Motor neuron (in vitro differentiated cells): ENCODE measurements around the gene FBXO36. TPM values are rescaled to one million over a fixed set of nuclear protein-coding genes. Genes with fewer than 3 reads are reported as not detected.
"Not testable (repeated sequence)": the region's sequence is repeated elsewhere in the genome, so short reads cannot be mapped to it uniquely, and the experiment has no call there.

Experiments
- ATAC-seq, 8 experiments: fragments of 200-7000 bp; cut with Tn5 transposase; replicated peaks in 6 of 8; 2 replicates each; pipeline ENCODE4 v1.8.0; 2021; ENCODE audit warnings: mild to moderate bottlenecking in 8 of 8, moderate library complexity in 8 of 8
- H3K27ac ChIP-seq, 2 donors: fragments of 250-450 bp; sonication (Bioruptor Pico); 2 replicates each; pipeline ENCODE4 v1.9.0; 2021; ENCODE audit warnings: antibody characterized with exemption in 2 of 2, mild to moderate bottlenecking in 2 of 2, moderate library complexity in 1 of 2
- H3K4me1 ChIP-seq, 2 donors: fragments of 250-450 bp; sonication (Bioruptor Pico); replicated peaks in 1 of 2; 2 replicates each; pipeline ENCODE4 v1.6.1; 2021; ENCODE audit warnings: antibody characterized with exemption in 2 of 2, mild to moderate bottlenecking in 2 of 2, moderate library complexity in 1 of 2
- H3K4me3 ChIP-seq, 5 donors: fragments of 250-450 bp; sonication (Bioruptor Pico); 2 replicates each; pipeline ENCODE4 v1.9.0; 2021; ENCODE audit warnings: antibody characterized with exemption in 5 of 5, mild to moderate bottlenecking in 5 of 5, moderate library complexity in 4 of 5
- WGBS, 10 experiments: fragments of 450-650 bp; shearing (Covaris generic); methylation state at CpG; one replicate each; pipeline ENCODE4 v1.0.0; 2022; 5-methylcytosine and 5-hydroxymethylcytosine counted together
- in situ Hi-C, 9 experiments: fragments of 400-800 bp; cut with MboI; loops; one replicate each; pipeline ENCODE4 v1.15.0; 2021; ENCODE audit warnings: low sequenced_read_pairs in 9 of 9, low pct_unique_long_range_greater_than_20kb in 2 of 9; ENCODE audit not compliant: unreplicated experiment in 9 of 9
- total RNA-seq, 8 experiments: library from RNA; unstranded; fragments of 300-600 nt; gene quantifications; 2 replicates each; pipeline versions ENCODE4 v1.2.3 to v1.2.4, GENCODE V29; 2022

The FBXO36 gene
- total RNA-seq, 8 experiments from 2014 or later: 2.3 to 13.8 (median 4.1) TPM

- in situ Hi-C loops: no loop called here
- H3K4me3 ChIP-seq: no peak overlapping the region
- ATAC-seq: no peak
- H3K27ac ChIP-seq: no peak overlapping the region
- H3K4me1 ChIP-seq: peaks cover 0 to 3% of the 10 kb centered on the region in 2 donors
- 83 to 100% (median 100%) methylated on average over 1 to 3 of the region's 3 CpGs; no CpG with 5 or more reads in 1 of the 10 experiments for WGBS, 10 experiments
Observed at GRCh38 chr2:229899604-229900003, 22.7 kb upstream of the FBXO36 start.

GRCh38 chr2:229900012-229900411, 22.3 kb upstream of the FBXO36 start:
- Histone ChIP-seq H3K4me1 (peaks cover 0 to 3% of the 10 kb centered on the region in 2 donors), H3K4me3 (no peak overlapping the region), H3K27ac (no peak overlapping the region)
- ATAC-seq: no peak
- WGBS, 10 experiments: 83 to 100% (median 96%) methylated on average over 2 to 3 of the region's 3 CpGs; no CpG with 5 or more reads in 2 of the 10 experiments
- in situ Hi-C loops: no loop called here

GRCh38 chr2:229900514-229900913, 21.8 kb upstream of the FBXO36 start:
- H3K4me1 ChIP-seq, H3K27ac ChIP-seq, ATAC-seq, in situ Hi-C loops, H3K4me3 ChIP-seq: not testable (repeated sequence)
- 91 to 100% (median 96%) methylated on average over 2 to 9 of the region's 9 CpGs; no CpG with 5 or more reads in 3 of the 10 experiments for WGBS, 10 experiments

- ATAC-seq: peak in 4 of 8 experiments; percentile 20 to 92 (median 68)
- in situ Hi-C loops: no loop called here
Observed at GRCh38 chr2:229901819-229902218, 20.5 kb upstream of the FBXO36 start.

GRCh38 chr2:229903037-229903436, 19.3 kb upstream of the FBXO36 start:
- in situ Hi-C loops: no loop called here
- Histone ChIP-seq H3K4me1 (peaks cover 0 to 3% of the 10 kb centered on the region in 2 donors), H3K4me3 (no peak overlapping the region), H3K27ac (no peak overlapping the region)
- 13 to 100% (median 67%) methylated on average over 1 to 3 of the region's 3 CpGs; no CpG with 5 or more reads in 1 of the 10 experiments for WGBS, 10 experiments
- peak in 2 of 8 experiments; percentile 57 to 90 for ATAC-seq

More at GRCh38 chr2:229901819-229902218, 20.5 kb upstream of the FBXO36 start:
- 46 to 100% (median 100%) methylated on average over 1 to 3 of the region's 3 CpGs; no CpG with 5 or more reads in 1 of the 10 experiments for WGBS, 10 experiments
- peaks cover 0 to 3% of the 10 kb centered on the region in 2 donors for H3K4me1 ChIP-seq
- H3K4me3 ChIP-seq: no peak overlapping the region
- H3K27ac ChIP-seq: no peak overlapping the region

GRCh38 chr2:229905601-229906000, 16.7 kb upstream of the FBXO36 start:
- no peak overlapping the region for H3K4me3 ChIP-seq
- H3K27ac ChIP-seq: no peak overlapping the region
- ATAC-seq: peak in 1 of 8 experiments; percentile 36
- WGBS, 10 experiments: 50 to 100% (median 86%) methylated on average over 1 to 2 of the region's 2 CpGs; no CpG with 5 or more reads in 1 of the 10 experiments
- H3K4me1 ChIP-seq: peaks cover 0 to 3% of the 10 kb centered on the region in 2 donors
- in situ Hi-C loops: no loop called here

GRCh38 chr2:229909090-229909489, 13.2 kb upstream of the FBXO36 start:
- no peak for ATAC-seq
- H3K4me1 ChIP-seq: peaks cover 0 to 5% of the 10 kb centered on the region in 2 donors
- in situ Hi-C loops: no loop called here
- H3K27ac ChIP-seq: no peak overlapping the region
- WGBS, 10 experiments: 84 to 100% (median 100%) methylated on average over 1 to 2 of the region's 2 CpGs; no CpG with 5 or more reads in 2 of the 10 experiments
- no peak overlapping the region for H3K4me3 ChIP-seq

- Histone ChIP-seq H3K27ac (no peak overlapping the region), H3K4me3 (no peak overlapping the region), H3K4me1 (peaks cover 0 to 5% of the 10 kb centered on the region in 2 donors)
- in situ Hi-C loops: no loop called here
- 70 to 100% (median 92%) methylated on average over 1 of the region's 1 CpG; no CpG with 5 or more reads in 3 of the 10 experiments for WGBS, 10 experiments
- no peak for ATAC-seq
Observed at GRCh38 chr2:229910147-229910831, 12.0 kb upstream of the FBXO36 start.

- WGBS, 10 experiments: 29 to 88% (median 58%) methylated on average over 1 of the region's 1 CpG; no CpG with 5 or more reads in 3 of the 10 experiments
- Histone ChIP-seq H3K27ac (no peak overlapping the region), H3K4me3 (no peak overlapping the region), H3K4me1 (peaks cover 0 to 5% of the 10 kb centered on the region in 2 donors)
- peak in 4 of 8 experiments; percentile 11 to 35 (median 18) for ATAC-seq
- in situ Hi-C loops: no loop called here
Observed at GRCh38 chr2:229910832-229911412, 11.4 kb upstream of the FBXO36 start.

GRCh38 chr2:229914171-229914570, 8.1 kb upstream of the FBXO36 start:
- 0 to 100% (median 93%) methylated on average over 1 to 2 of the region's 2 CpGs; no CpG with 5 or more reads in 2 of the 10 experiments for WGBS, 10 experiments
- in situ Hi-C loops: no loop called here
- no peak overlapping the region for H3K4me3 ChIP-seq
- H3K27ac ChIP-seq: no peak overlapping the region
- H3K4me1 ChIP-seq: peaks cover 0 to 6% of the 10 kb centered on the region in 2 donors
- ATAC-seq: peak in 3 of 8 experiments; percentile 56 to 74 (median 71)

GRCh38 chr2:229917793-229918192, 4.5 kb upstream of the FBXO36 start:
- no peak for ATAC-seq
- Histone ChIP-seq H3K4me3 (no peak overlapping the region), H3K27ac (no peak overlapping the region), H3K4me1 (peaks cover 4 to 7% of the 10 kb centered on the region in 2 donors)
- in situ Hi-C loops: no loop called here
- WGBS, 10 experiments: 79 to 100% (median 99%) methylated on average over 1 to 5 of the region's 5 CpGs; no CpG with 5 or more reads in 2 of the 10 experiments

GRCh38 chr2:229920011-229920641, 2.2 kb upstream of the FBXO36 start:
- 0 to 10% (median 3%) methylated on average over 5 to 15 of the region's 20 CpGs; no CpG with 5 or more reads in 1 of the 10 experiments for WGBS, 10 experiments
- no peak for ATAC-seq
- in situ Hi-C loops: no loop called here
- H3K27ac ChIP-seq: peak overlapping the region; percentile 11 to 96
- H3K4me1 ChIP-seq: peaks cover 6 to 7% of the 10 kb centered on the region in 2 donors
- H3K4me3 ChIP-seq: peak overlapping the region; percentile 67 to 99 (median 88)
